GM12872 (cell line): Measurements from ENCODE around the gene BPTF.

ENCODE experiments used
- CTCF ChIP-seq: IDR thresholded peaks from 3 replicates; pipeline ENCODE4 v1.5.1; 2011; ENCODE audit warnings: low read depth, mild to moderate bottlenecking, low read length, moderate library complexity; ENCODE audit not compliant: insufficient read depth

Gene BPTF

GRCh38 chr17:67881083-67881482, 55.8 kb downstream of the BPTF start:
- TF ChIP-seq CTCF = no peak

DNA sequence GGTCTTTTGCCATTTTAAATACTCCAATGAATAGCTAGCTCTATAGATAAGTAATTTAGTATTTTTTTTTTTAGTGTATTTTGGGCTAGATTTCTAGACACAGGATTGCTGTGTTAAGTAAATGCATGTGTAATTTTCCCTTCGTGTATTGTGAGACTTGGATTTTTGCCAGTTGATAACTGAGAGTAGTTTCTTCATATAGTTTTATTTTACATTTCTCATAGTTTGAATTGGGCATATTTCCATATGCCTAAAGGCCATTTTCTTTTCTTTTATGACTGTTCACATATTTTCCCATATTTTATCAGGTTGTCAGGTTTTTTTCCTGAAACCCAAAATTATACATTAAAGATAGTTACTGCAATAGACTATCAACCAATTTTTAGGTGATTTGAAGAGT, 59.4 kb downstream of the BPTF start:
- no peak for TF ChIP-seq CTCF

GRCh38 chr17:67891481-67892119, 66.3 kb downstream of the BPTF start:
- no peak for TF ChIP-seq CTCF

DNA sequence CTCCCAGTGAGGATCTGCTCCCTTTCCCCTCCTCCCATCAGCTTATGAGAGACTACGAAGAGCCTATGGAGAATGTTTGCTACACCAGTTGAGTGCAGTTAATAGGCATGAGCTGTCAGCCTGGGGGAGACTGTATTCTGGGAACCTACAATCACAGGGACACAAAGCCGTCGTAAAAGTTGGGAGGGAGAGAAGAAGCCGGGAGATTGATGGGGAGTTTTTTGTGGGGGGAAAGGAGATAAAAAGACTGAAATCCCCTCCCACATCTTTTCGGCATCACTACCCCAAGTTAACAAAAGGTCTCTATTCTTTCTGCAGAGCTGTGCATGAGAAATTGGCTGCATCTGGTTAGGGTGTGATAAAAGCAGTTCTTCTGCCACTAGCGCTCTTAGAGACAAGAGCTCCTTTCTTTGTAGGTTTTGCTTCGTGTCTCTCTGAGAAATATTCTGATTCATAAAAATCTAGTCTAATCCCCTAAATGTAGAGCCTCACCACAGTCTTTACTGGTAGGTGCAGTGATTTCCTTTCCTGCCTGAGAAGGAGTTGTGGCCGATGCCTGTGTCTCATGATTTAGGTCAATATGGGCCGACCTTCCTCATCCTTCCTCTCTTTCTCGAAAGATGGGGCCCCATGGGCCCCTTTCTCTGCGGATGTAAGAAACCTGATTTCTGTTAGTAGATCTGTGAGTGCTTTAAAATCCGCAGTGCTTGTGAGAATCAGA, 77.4 kb downstream of the BPTF start:
- no peak for TF ChIP-seq CTCF

DNA sequence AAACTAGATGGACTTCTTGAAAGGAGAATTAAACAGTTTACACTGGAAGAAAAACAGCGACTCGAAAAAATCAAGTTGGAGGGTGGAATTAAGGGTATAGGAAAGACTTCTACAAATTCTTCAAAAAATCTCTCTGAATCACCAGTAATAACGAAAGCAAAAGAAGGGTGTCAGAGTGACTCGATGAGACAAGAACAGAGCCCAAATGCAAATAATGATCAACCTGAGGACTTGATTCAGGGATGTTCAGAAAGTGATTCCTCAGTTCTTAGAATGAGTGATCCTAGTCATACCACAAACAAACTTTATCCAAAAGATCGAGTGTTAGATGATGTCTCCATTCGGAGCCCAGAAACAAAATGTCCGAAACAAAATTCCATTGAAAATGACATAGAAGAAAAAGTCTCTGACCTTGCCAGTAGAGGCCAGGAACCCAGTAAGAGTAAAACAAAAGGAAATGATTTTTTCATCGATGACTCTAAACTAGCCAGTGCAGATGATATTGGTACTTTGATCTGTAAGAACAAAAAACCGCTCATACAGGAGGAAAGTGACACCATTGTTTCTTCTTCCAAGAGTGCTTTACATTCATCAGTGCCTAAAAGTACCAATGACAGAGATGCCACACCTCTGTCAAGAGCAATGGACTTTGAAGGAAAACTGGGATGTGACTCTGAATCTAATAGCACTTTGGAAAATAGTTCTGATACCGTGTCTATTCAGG, 85.9 kb downstream of the BPTF start:
- no peak for TF ChIP-seq CTCF

- TF ChIP-seq CTCF = no peak
These were observed 86.8 kb downstream of the BPTF start for GRCh38 chr17:67912088-67912487.

DNA sequence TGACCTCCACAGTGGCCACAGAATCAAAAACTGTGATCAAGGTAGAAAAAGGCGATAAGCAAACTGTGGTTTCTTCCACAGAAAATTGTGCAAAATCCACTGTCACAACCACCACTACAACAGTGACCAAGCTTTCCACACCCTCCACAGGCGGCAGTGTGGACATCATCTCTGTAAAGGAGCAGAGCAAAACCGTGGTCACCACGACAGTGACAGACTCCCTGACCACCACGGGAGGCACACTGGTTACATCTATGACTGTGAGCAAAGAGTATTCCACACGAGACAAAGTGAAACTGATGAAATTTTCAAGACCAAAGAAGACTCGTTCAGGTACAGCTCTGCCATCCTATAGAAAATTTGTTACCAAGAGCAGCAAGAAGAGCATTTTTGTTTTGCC, 87.4 kb downstream of the BPTF start:
- no peak for TF ChIP-seq CTCF
